Esophagus squamous epithelium (tissue), 5 donors: ENCODE measurements around the gene TRMT11. TPM values are rescaled to one million over a fixed set of nuclear protein-coding genes. Genes with fewer than 3 reads are reported as not detected.

Source experiments
- DNase-seq: peaks from one replicate; lab custom pipeline; 2025; lab: John Stamatoyannopoulos, UW
- H3K27ac ChIP-seq, 4 donors: fragments of 200-600 bp; sonication (generic); one replicate each; pipeline ENCODE4 v1.5.1; 2016 to 2019; ENCODE audit warnings: mild to moderate bottlenecking in 1 of 4
- H3K27me3 ChIP-seq, 4 donors: fragments of 200-600 bp; sonication (generic); 1 replicate in 3 of 4; 2 replicates in 1 of 4; pipeline versions ENCODE4 v1.5.1 to v1.6.0; 2017 to 2021; ENCODE audit warnings: antibody characterized with exemption in 1 of 4
- H3K36me3 ChIP-seq, 3 donors: fragments of 200-600 bp; sonication (generic); one replicate each; pipeline ENCODE4 v1.5.1; 2016 to 2019
- H3K4me1 ChIP-seq, 3 donors: fragments of 200-600 bp; sonication (generic); one replicate each; pipeline ENCODE4 v1.5.1; 2017 to 2019
- H3K4me3 ChIP-seq, 4 donors: fragments of 200-600 bp; sonication (generic); 1 replicate in 3 of 4; 2 replicates in 1 of 4; pipeline ENCODE4 v1.5.1; 2016 to 2019; ENCODE audit warnings: mild to moderate bottlenecking in 2 of 4, moderate library complexity in 1 of 4
- H3K9me3 ChIP-seq, 3 donors: fragments of 200-600 bp; sonication (generic); one replicate each; pipeline ENCODE4 v1.5.1; 2016 to 2019
- CTCF ChIP-seq, 6 experiments: fragments of 450-650 bp in 4 of 6; fragments of 200-600 bp in 2 of 6; sonication (generic) in 2 of 6; IDR thresholded peaks; one replicate each; pipeline ENCODE4 v1.5.1; 2016 to 2019; ENCODE audit warnings: antibody characterized with exemption in 6 of 6, mild to moderate bottlenecking in 4 of 6, moderate library complexity in 4 of 6
- POLR2A ChIP-seq, 4 donors: fragments of 450-650 bp; IDR thresholded peaks; one replicate each; pipeline ENCODE4 v1.6.1; 2017; ENCODE audit warnings: antibody characterized with exemption in 4 of 4, mild to moderate bottlenecking in 4 of 4, moderate library complexity in 3 of 4
- WGBS, 2 donors: methylation state at CpG; one replicate each; pipeline ENCODE4 v1.1.5; 2018; 5-methylcytosine and 5-hydroxymethylcytosine counted together
- intact Hi-C: fragments of 100-400 bp; cut with DNase I; formaldehyde crosslinking; loops from one replicate; pipeline ENCODE4 v1.15.0; 2022
- total RNA-seq, 4 donors: library from RNA; depleted of rRNA; stranded (reverse); fragments of >200 nt; gene quantifications; one replicate each; pipeline ENCODE4 v1.1.0, GENCODE V29; 2016
- donor health status: DM: yes; HTN: yes; CAD: no.

Gene TRMT11
- total RNA-seq, 4 donors from 2014 or later: 7.8 to 23.3 (median 17.2) TPM

GRCh38 chr6:125951323-125951722, 35.0 kb upstream of the TRMT11 start:
- no peak for DNase-seq
- intact Hi-C loops: loop anchor here (10.0 kb wide), 2 partner anchors 97 to 637 kb away; no protein-coding TSS in a partner anchor
- WGBS, 2 donors: 81 to 91% methylated on average over 1 of the region's 1 CpG
- H3K36me3 ChIP-seq: no peaks in the 10 kb centered on the region
- TF ChIP-seq CTCF (IDR thresholded peaks at IDR 0.05) (no peak), POLR2A (IDR thresholded peaks at IDR 0.05) (no peak)
- H3K9me3 ChIP-seq: no peaks in the 10 kb centered on the region
- H3K27me3 ChIP-seq: no peaks in the 10 kb centered on the region
- H3K4me3 ChIP-seq: no peak overlapping the region
- H3K27ac ChIP-seq: peak overlapping the region in 1 of 4 donors; percentile 49
- peaks cover 14 to 63% (median 16%) of the 10 kb centered on the region in 3 donors for H3K4me1 ChIP-seq

- TF ChIP-seq CTCF (IDR thresholded peaks at IDR 0.05) (peak in 5 of 6 experiments; percentile 8 to 64 (median 18)), POLR2A (IDR thresholded peaks at IDR 0.05) (no peak)
- intact Hi-C loops: loop anchor here (10.0 kb wide), 2 partner anchors 98 to 638 kb away; no protein-coding TSS in a partner anchor
- 72 to 74% methylated on average over 4 to 5 of the region's 7 CpGs for WGBS, 2 donors
These were observed 33.4 kb upstream of the TRMT11 start for GRCh38 chr6:125952764-125953501.

GRCh38 chr6:125953502-125953875, 32.9 kb upstream of the TRMT11 start:
- H3K4me1 ChIP-seq: peaks cover 8 to 53% (median 9%) of the 10 kb centered on the region in 3 donors
- H3K4me3 ChIP-seq: peak overlapping the region in 1 of 4 donors; percentile 24
- TF ChIP-seq CTCF (IDR thresholded peaks at IDR 0.05) (peak in 5 of 6 experiments; percentile 32 to 74 (median 59)), POLR2A (IDR thresholded peaks at IDR 0.05) (no peak)
- H3K9me3 ChIP-seq: no peaks in the 10 kb centered on the region
- H3K27me3 ChIP-seq: no peaks in the 10 kb centered on the region
- peak overlapping the region in 1 of 4 donors; percentile 4 for H3K27ac ChIP-seq
- DNase-seq: no peak
- H3K36me3 ChIP-seq: no peaks in the 10 kb centered on the region
- WGBS, 2 donors: 68% methylated on average over 5 of the region's 11 CpGs; no CpG with 5 or more reads in 1 of the 2 donors
- intact Hi-C loops: loop anchor here (10.0 kb wide), 2 partner anchors 99 to 639 kb away; no protein-coding TSS in a partner anchor

More at GRCh38 chr6:125952764-125953501, 33.4 kb upstream of the TRMT11 start:
- DNase-seq: no peak
- Histone ChIP-seq H3K9me3 (no peaks in the 10 kb centered on the region), H3K27ac (peak overlapping the region in 1 of 4 donors; percentile 4), H3K36me3 (no peaks in the 10 kb centered on the region), H3K4me3 (peak overlapping the region in 1 of 4 donors; percentile 24), H3K27me3 (no peaks in the 10 kb centered on the region), H3K4me1 (peaks cover 5 to 53% (median 8%) of the 10 kb centered on the region in 3 donors)

- intact Hi-C loops: loop anchor here (5.0 to 10.0 kb wide), 3 partner anchors 100 to 640 kb away; no protein-coding TSS in a partner anchor
- 65 to 67% methylated on average over 5 of the region's 5 CpGs for WGBS, 2 donors
- Histone ChIP-seq H3K27me3 (no peaks in the 10 kb centered on the region), H3K4me1 (peaks cover 13 to 56% (median 20%) of the 10 kb centered on the region in 3 donors), H3K36me3 (no peaks in the 10 kb centered on the region), H3K27ac (no peak overlapping the region), H3K9me3 (no peaks in the 10 kb centered on the region), H3K4me3 (no peak overlapping the region)
- no peak for DNase-seq
- TF ChIP-seq POLR2A (IDR thresholded peaks at IDR 0.05) (no peak), CTCF (IDR thresholded peaks at IDR 0.05) (no peak)
These were observed 31.5 kb upstream of the TRMT11 start for GRCh38 chr6:125954735-125955339.
